Measurements from ENCODE around the gene VCAN.
A peak's percentile ranks its signal among the peaks of the same experiment; 100 is the strongest.

The VCAN gene

GRCh38 chr5:83540105-83540504 lies 68.6 kb downstream of the VCAN start:
- DNase-seq: no peak

- DNase-seq: no peak
These were observed 69.2 kb downstream of the VCAN start for GRCh38 chr5:83540783-83541182.

- DNase-seq: no peak
These were observed 71.3 kb downstream of the VCAN start for GRCh38 chr5:83542839-83543238.

DNA sequence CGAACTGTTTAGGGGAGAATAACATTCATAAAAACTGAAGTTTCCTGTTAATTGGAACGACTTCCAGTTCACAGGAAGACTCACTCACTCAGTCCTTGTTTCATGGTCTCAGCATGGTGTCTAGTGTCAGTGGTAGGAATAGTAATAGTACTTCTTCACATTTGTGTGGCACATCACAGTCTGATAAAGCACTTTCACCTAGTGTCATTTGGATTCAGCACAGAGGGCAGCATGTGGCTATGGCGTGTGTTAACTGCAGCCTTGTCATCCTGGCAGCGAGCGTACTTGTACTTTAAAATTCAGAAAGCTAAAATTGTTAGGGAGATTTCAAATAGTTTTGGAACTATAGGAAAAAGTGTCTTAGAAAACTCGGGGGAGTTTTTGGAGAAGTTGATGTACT lies 72.4 kb downstream of the VCAN start:
- DNase-seq: no peak

- DNase-seq: no peak
These were observed 75.6 kb downstream of the VCAN start for GRCh38 chr5:83547161-83547560.

DNA sequence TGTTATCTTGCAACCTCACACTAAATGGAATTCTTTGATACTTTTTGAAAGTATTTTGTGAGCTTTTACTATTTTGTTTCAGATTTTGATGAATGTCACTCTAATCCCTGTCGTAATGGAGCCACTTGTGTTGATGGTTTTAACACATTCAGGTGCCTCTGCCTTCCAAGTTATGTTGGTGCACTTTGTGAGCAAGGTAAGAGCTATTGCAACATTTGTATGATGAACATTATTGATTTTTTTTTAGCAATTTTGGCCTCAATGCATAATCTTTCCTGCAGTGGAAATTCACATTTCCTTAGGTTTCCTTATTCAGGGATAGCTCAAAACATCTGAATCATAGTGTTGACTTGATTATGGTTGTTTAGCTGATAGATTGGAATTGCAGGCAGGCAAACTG lies 76.3 kb downstream of the VCAN start:
- no peak for DNase-seq

DNA sequence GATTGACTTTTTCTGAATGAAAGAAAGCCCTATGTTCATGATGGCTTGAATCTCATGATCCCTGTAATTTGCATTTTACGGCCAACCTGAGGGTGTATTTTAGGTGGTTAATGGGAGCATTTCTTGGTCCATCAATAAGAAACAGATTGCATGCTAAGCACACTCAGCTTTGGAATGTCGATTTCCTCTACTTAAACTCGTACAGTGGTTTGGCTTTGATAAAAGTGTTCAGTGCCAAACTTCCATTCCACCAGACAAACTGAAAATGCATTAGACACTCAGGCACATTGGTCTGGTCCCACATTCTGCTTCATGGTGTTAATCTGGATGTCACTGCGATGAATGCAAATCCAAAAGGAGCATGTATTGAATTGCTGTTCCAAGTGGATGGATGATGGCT lies 77.0 kb downstream of the VCAN start:
- DNase-seq: no peak

GRCh38 chr5:83549076-83549475 lies 77.5 kb downstream of the VCAN start:
- DNase-seq: no peak

DNA sequence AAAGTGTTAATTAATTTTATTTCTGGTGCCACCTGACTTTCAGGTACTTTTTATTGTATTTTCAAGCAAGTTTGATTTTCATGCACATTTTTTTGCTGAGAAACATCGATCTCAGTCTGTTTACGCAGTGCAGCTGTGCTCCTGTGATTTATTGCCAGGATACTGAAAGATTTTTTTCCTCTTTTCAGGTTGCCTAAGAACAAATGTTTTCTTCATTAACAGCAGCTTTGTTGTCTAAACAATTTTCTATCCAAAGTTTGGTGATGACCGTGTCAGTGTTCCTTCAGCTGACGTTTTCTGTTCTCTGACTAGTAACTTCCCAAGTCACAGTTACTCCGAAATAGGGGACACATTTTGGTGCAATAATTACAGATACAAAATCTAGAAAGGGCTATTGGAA lies 78.1 kb downstream of the VCAN start:
- no peak for DNase-seq

DNA sequence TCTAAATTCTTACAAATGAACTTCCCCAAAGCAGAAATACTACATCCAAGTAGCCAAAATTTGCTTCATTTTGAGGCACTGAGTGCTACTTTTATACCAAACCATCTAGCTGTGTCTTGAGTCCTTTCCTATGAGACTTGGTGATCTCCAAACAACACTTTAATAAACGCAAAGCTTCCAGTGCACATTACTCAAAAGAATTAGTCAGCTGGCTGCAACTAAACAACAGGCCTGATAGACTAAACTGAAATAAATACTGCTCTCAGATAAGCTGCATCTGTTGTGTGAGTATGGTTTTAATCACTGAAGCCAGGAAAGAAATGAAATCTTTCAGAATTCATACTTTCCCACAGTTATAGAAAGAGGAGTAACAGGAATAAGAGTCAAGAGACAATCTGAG lies 80.3 kb downstream of the VCAN start:
- DNase-seq: no peak

GRCh38 chr5:83552275-83552674 lies 80.7 kb downstream of the VCAN start:
- DNase-seq: no peak

GRCh38 chr5:83553000-83553486 lies 81.5 kb downstream of the VCAN start:
- DNase-seq: no peak

- DNase-seq: no peak
These were observed 82.6 kb downstream of the VCAN start for GRCh38 chr5:83554133-83554532.

DNA sequence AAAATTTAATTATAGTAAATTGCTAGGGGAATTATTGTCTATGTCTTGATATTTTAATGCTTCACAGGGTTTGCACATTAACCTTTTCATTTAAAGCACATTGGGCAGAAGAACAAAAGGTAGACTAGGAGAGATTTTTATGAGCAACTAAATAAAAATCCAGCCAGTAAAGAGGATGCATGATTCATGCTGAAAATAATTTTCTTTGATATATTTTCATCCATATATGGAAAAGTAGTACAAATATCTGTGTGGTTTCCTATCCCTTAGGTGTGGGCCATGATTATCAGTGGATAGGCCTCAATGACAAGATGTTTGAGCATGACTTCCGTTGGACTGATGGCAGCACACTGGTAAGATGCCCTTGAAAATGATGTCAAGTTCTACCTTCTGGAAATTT lies 83.1 kb downstream of the VCAN start:
- DNase-seq: no peak

GRCh38 chr5:83555263-83555662 lies 83.7 kb downstream of the VCAN start:
- DNase-seq: no peak

DNA sequence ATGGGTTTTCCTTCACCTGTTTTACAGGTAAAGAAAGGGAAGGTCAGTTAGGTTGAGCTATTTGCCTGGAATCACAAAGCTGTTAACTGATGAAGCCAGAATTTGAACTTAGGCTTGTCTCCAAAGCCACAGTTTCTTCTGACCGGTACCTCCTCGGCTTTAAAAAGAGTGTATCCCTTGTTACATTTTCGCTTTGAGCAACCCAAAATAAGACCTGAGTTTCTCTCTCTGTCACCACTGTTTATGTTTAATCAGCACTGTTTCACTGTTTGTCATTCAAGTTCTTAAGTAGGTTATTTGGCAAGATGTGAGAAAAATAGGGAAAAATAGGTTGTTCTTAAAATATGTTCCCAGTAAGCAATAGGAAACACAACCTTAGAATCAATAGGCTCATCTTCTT lies 84.6 kb downstream of the VCAN start:
- DNase-seq: no peak

DNA sequence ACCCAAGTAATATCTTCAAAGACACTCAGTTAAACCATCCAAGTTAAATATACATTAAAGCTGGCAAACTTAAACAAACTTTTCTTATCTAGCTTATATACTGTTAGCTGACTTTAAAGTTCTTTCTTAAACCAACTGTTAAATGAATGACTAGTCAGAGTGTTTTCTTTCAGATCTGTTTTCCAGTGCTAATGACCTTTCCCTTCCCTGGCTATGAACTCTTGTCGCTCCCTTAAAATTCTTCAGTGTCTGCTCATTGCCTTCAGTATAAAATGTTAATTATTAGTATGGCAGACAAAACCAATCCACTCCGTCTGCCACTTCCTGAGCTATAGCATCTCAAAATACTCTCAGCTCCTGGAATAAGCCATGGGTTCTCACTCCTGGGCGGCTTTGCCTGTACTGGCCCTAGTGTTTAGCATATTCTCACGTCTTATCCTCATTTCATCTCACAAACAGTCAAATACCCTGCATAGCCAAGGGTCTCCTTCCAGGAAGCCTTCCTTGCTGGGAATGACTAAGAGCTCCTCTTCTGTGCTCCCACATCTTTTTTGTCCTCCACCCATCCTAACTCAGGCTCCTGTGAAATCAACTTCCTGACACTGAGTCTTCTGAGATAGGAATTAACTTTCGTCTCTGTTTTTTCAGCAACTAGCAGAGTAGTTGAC lies 87.7 kb downstream of the VCAN start:
- no peak for DNase-seq

DNA sequence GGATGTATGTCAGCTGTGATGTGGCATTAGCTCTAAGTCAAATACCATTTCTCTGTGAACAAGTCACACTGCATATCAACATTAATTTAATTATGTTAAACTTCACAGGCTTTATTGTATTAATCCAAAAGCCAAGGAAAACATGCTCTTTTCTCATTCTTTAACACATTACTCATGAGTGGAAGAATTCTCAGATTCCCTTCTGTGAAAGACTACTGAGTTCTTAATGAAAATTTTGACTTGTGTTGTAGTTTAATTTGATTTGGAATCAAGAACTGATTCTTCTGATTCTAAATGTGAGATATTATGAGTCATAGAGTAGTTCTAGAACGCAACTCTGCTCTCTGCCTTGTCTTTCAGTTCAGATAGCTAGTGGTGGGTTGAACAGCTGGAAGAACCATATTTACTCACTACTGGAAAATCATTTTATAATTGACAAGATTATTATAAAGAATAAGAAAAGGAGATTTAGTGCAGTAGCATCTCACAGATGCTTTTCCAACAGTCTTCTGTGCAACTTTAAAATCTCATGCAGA lies 90.6 kb downstream of the VCAN start:
- DNase-seq: no peak

DNA sequence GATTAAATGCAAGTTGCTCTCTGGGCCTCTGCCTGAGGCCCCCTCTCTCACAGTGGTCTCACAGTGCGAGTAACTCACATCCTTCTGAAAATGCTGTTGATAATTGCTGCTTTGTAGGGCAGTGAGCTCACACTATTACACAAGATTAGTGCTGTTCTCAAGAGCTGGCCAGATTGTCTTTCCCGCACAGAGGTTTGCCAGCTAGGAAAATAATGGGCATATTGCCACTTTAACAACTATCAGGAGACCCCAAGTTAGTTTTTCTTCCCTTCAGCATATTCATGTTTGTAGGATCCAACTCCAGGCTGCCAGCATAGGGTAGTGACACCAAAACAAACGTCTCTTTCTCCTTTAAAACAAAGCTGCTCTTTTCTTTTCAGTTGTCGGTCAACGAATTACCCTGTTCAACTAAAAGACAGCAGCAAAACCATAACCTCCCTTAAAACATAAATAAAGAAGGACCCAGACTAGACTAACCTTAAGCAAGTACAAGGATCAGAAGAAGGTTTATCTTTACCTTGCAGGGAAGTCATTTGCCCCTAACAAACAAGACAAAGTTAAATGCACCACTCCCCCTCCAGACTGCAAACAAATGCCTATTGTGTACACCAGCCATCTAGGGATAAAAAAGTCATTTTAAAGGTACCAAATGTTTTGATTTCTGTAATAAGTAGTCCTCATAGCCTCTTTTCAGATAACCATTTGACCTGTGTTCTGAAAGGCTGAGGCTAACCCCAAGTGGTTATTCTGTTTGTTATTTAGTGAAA lies 91.4 kb downstream of the VCAN start:
- DNase-seq: peak; percentile 32 to 80

DNA sequence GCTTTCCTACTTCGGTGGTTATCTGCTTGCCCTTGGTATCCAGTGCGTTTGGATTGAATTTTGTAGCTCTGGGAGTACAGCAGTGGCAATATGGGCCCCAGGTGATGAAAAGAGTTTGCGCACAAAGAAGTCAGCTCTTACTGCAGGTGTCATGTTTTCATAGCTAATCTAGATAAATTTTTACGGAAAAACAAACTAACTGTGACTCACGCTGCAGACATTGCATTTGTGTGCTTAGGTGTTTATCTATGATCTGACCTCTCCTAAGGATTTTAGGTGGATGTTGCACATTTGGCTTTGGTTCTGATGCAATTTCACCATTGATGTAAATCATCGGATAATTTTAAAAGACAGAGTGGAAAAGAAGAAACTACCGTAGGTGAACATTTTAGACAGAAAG lies 92.1 kb downstream of the VCAN start:
- no peak for DNase-seq

DNA sequence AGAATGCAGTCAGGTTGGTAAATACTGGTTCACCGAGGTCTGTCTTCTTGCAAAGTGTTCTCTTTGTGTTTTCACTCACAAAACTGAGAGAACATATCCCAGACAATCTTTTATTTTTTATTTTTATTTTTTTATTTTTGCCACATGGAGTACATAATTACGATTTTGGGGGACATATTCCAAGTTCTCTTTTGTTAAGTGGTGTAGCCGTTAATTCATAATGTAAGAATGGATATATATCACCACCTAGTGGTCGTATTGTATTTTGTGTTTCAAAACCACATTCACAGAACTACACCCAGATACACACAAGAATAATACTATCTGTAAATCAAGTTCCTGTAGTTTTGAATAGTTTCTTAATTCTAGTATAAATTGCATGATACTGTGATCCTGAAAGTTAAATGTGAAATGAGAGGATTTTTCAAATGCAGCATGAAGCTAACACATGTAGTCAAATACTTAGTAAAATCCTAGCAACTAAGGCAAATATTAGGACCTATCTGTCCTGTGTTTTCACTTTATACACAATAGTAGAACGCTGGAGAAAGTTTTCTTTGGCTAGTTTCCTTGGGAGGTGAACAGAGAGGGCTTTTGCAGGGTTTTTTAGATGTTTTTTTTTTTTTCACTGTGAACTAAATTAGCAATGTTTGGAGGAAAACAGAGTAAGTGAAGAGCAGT lies 92.7 kb downstream of the VCAN start:
- peak in 1 of 2 donors; percentile 81 for DNase-seq

DNA sequence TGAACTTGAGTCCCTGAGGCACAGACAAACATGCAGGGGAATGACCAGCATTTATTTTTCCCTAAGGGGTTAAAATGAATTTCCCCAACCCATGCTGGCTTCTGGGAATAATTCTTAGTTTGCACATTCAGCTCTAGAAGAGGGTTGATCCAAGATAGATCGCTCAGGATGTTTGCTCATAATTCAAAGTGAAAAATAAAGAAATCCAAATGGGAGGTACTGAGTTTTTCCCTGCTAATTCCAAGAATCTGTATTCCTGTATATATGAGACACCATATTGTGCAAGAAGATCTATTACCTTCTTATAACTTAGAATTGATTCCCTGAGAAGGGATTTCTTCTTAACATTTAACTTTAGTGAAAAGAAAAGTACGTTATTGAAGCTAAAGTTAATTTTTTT lies 96.2 kb downstream of the VCAN start:
- no peak for DNase-seq

- DNase-seq: no peak
These were observed 96.6 kb downstream of the VCAN start for GRCh38 chr5:83568186-83568585.

DNA sequence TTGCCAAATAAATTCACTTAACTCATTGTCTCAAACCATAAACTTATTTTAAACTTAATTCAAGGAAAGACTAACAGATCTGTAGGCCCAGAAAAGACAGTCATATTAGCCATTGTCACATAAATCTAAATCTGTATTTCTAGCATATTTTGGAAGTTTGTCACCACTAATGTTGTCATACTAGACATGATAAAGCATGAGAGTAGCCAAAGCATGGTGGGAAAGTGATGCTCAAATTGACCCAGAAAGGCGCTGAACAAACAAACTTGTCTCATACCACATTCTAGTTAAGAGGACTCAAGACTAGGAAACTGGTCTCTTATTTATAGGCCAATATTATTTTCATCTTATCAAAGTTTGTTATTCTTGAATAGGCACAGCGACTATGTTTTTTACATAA lies 99.4 kb downstream of the VCAN start:
- no peak for DNase-seq

Measured in hippocampal formation (tissue), 2 donors.